Epithelial cell of esophagus (primary cell): ENCODE data around the gene SPPL2C.

ENCODE experiments used
- DNase-seq: peaks from one replicate; pipeline ENCODE4 v3.0.0; 2010; ENCODE audit warnings: low read depth
- H3K4me3 ChIP-seq: 2 replicates; pipeline ENCODE4 v1.5.1; 2011; ENCODE audit warnings: mild to moderate bottlenecking, low read length, control low read depth
- TF ChIP-seq, protein P1 (sequence below): IDR thresholded peaks from 2 replicates; pipeline ENCODE4 v1.5.1; 2011; ENCODE audit warnings: low read depth, mild to moderate bottlenecking, low read length, control low read depth, inconsistent platforms; ENCODE audit not compliant: insufficient read depth; ENCODE audit errors: missing control alignments

Gene SPPL2C

DNA sequence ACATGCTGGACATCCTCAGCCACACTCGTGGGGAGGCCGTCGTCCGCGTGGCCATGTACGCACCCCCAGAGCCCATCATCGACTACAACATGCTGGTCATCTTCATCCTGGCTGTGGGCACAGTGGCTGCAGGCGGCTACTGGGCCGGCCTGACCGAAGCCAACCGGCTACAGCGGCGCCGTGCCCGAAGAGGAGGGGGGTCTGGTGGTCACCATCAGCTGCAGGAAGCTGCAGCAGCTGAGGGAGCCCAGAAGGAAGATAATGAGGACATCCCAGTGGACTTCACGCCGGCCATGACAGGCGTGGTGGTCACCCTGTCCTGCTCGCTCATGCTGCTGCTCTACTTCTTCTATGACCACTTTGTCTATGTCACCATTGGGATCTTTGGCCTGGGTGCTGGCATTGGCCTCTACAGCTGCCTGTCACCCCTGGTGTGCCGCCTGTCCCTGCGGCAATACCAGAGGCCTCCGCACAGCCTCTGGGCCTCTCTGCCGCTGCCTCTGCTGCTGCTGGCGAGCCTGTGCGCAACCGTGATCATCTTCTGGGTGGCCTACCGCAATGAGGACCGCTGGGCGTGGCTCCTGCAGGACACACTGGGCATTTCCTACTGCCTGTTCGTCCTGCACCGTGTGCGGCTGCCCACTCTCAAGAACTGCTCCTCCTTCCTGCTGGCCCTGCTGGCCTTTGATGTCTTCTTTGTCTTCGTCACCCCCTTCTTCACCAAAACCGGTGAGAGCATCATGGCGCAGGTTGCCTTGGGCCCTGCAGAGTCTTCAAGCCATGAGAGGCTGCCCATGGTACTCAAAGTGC, 900 bp downstream of the SPPL2C start:
- DNase-seq = no peak
- TF ChIP-seq, protein P1, sequence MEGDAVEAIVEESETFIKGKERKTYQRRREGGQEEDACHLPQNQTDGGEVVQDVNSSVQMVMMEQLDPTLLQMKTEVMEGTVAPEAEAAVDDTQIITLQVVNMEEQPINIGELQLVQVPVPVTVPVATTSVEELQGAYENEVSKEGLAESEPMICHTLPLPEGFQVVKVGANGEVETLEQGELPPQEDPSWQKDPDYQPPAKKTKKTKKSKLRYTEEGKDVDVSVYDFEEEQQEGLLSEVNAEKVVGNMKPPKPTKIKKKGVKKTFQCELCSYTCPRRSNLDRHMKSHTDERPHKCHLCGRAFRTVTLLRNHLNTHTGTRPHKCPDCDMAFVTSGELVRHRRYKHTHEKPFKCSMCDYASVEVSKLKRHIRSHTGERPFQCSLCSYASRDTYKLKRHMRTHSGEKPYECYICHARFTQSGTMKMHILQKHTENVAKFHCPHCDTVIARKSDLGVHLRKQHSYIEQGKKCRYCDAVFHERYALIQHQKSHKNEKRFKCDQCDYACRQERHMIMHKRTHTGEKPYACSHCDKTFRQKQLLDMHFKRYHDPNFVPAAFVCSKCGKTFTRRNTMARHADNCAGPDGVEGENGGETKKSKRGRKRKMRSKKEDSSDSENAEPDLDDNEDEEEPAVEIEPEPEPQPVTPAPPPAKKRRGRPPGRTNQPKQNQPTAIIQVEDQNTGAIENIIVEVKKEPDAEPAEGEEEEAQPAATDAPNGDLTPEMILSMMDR = no peak
- H3K4me3 ChIP-seq = no peak overlapping the region

- H3K4me3 ChIP-seq = no peak overlapping the region
- DNase-seq = no peak
- TF ChIP-seq, protein P1 = no peak
These were observed 1.5 kb downstream of the SPPL2C start for GRCh38 chr17:45846223-45846622.

- DNase-seq = no peak
- TF ChIP-seq, protein P1 = no peak
- no peak overlapping the region for H3K4me3 ChIP-seq
These were observed 2.0 kb downstream of the SPPL2C start for GRCh38 chr17:45846646-45847045.

GRCh38 chr17:45847101-45847500, 2.4 kb downstream of the SPPL2C start:
- DNase-seq = no peak
- H3K4me3 ChIP-seq = no peak overlapping the region
- TF ChIP-seq, protein P1 = no peak

GRCh38 chr17:45847747-45848146, 3.1 kb downstream of the SPPL2C start:
- DNase-seq = no peak
- TF ChIP-seq, protein P1 = no peak

DNA sequence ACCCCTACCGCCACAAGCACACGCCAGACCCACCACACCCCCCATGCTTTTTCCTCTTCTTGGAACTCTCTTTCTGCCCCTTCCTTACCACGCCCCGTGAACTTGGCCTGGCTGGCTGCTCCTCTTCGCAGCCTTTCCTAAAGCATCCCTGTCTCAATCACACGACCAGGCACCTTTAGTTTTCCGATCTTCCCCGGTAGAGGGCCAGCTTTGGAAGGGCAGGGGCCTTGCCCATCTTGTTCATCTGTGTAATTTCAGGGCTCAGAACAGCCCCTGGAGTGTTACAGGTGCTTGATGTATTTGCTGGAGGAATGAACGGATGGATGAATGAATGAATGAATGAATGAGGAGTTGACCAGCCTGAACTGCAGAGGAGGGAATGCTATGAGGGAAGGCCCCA, 3.7 kb downstream of the SPPL2C start:
- TF ChIP-seq, protein P1 = no peak
- DNase-seq = no peak
- H3K4me3 ChIP-seq = no peak overlapping the region

More at GRCh38 chr17:45847747-45848146, 3.1 kb downstream of the SPPL2C start:
- H3K4me3 ChIP-seq = no peak overlapping the region

DNA sequence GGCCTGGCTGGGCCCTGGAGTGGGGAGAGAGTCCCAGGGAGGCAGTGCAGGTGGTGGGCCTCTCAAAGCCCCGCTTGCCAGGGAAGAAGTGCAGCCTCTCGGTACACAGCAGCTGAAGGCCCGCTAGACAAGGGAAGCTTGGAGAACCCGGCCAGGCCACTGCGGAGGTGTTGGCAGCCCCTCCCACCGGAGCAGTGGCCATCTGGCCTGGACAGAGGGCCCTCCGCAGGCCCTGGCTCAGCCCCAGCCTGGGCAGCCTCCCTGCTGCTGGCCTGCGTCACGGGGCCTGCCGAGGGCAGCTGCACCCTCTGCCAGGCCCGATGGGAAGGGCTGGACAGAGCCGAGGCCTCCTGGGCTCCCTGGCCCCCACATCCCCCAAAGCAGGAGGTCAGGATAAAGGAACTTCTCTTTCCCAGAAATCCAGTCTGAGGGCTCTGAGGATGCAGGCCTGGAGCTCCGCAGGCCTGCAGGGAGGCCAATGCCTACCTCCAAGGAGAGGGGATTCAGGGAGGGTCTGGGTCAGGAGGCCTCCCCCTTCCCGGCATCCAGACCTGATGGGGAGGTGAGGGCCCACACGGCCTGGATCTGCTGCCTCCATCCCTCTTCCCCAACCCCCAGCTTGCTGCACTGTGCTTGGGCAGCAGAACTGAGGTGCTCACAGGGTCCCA, 4.3 kb downstream of the SPPL2C start:
- no peak for DNase-seq
- TF ChIP-seq, protein P1 = no peak
- no peak overlapping the region for H3K4me3 ChIP-seq
